Body of pancreas (tissue), 4 donors: ENCODE measurements around the gene HEATR5A.

Source experiments
- CTCF ChIP-seq, 7 experiments: fragments of 450-650 bp in 4 of 7; fragments of 200-600 bp in 3 of 7; sonication (generic) in 3 of 7; IDR thresholded peaks; one replicate each; pipeline ENCODE4 v1.5.1; 2016 to 2019; ENCODE audit warnings: antibody characterized with exemption in 7 of 7
- POLR2A ChIP-seq, 3 donors: fragments of 450-650 bp; IDR thresholded peaks; one replicate each; pipeline ENCODE4 v1.6.1; 2016; ENCODE audit warnings: antibody characterized with exemption in 3 of 3, mild to moderate bottlenecking in 2 of 3

GRCh38 chr14:31300883-31301282 is 119.5 kb downstream of the HEATR5A start:
- TF ChIP-seq CTCF (IDR thresholded peaks at IDR 0.05) (no peak), POLR2A (IDR thresholded peaks at IDR 0.05) (no peak)
